H9 (cell line): Measurements from ENCODE around the gene GPATCH2. TPM values are rescaled to one million over a fixed set of nuclear protein-coding genes. Genes with fewer than 3 reads are reported as not detected.

Source experiments
- DNase-seq: peaks from one replicate; pipeline ENCODE4 v3.0.0-alpha.2; 2017
- H2AFZ ChIP-seq: one replicate; pipeline ENCODE4 v1.6.1; 2013; ENCODE audit warnings: mild to moderate bottlenecking, low read length, control low read depth, moderate library complexity
- H2AK5ac ChIP-seq: 2 replicates; pipeline ENCODE4 v1.6.1; 2013; ENCODE audit warnings: low read length, control low read depth, mixed read lengths; ENCODE audit not compliant: insufficient read length
- H2BK120ac ChIP-seq: one replicate; pipeline ENCODE4 v1.6.1; 2013; ENCODE audit warnings: low read depth, mild to moderate bottlenecking, low read length, control low read depth, inconsistent platforms; ENCODE audit not compliant: poor library complexity, severe bottlenecking
- H2BK12ac ChIP-seq: 2 replicates; pipeline ENCODE4 v1.6.1; 2013; ENCODE audit warnings: low read length, control low read depth, mixed read lengths, low read depth; ENCODE audit not compliant: insufficient read length
- H2BK15ac ChIP-seq: 2 replicates; pipeline ENCODE4 v1.6.1; 2013; ENCODE audit warnings: low read depth, low read length, control low read depth
- H2BK20ac ChIP-seq: one replicate; pipeline ENCODE4 v1.6.1; 2013; ENCODE audit warnings: low read depth, mild to moderate bottlenecking, low read length, control low read depth, inconsistent platforms; ENCODE audit not compliant: poor library complexity, severe bottlenecking
- H2BK5ac ChIP-seq: 2 replicates; pipeline ENCODE4 v1.6.1; 2013; ENCODE audit warnings: low read length, control low read depth, mixed read lengths; ENCODE audit not compliant: insufficient read length
- H3K14ac ChIP-seq: 2 replicates; pipeline ENCODE4 v1.6.1; 2013; ENCODE audit warnings: low read length, control low read depth; ENCODE audit not compliant: insufficient read depth
- H3K18ac ChIP-seq: 2 replicates; pipeline ENCODE4 v1.6.1; 2013; ENCODE audit warnings: low read depth, mild to moderate bottlenecking, mixed read lengths, low read length, control low read depth; ENCODE audit not compliant: insufficient read length
- H3K23ac ChIP-seq: 2 replicates; pipeline ENCODE4 v1.6.1; 2013; ENCODE audit warnings: low read length, control low read depth, mixed read lengths, low read depth; ENCODE audit not compliant: insufficient read length
- H3K23me2 ChIP-seq: 2 replicates; pipeline ENCODE4 v1.6.1; 2013; ENCODE audit warnings: low read depth, mild to moderate bottlenecking, mixed read lengths, low read length, control low read depth; ENCODE audit not compliant: insufficient read length, poor library complexity, severe bottlenecking
- H3K27ac ChIP-seq: 2 replicates; pipeline ENCODE4 v1.5.1; 2013; ENCODE audit warnings: low read length, control low read depth, mixed read lengths, low read depth; ENCODE audit not compliant: insufficient read length
- H3K27me3 ChIP-seq: 2 replicates; pipeline ENCODE4 v1.6.1; 2013; ENCODE audit warnings: low read length, control low read depth, inconsistent platforms; ENCODE audit not compliant: insufficient read depth
- H3K4ac ChIP-seq: 2 replicates; pipeline ENCODE4 v1.6.1; 2013; ENCODE audit warnings: low read depth, mild to moderate bottlenecking, control low read depth, inconsistent platforms, low read length, moderate library complexity
- H3K4me1 ChIP-seq: 2 replicates; pipeline ENCODE4 v1.6.1; 2013; ENCODE audit warnings: low read length, control low read depth, inconsistent platforms; ENCODE audit not compliant: insufficient read depth
- H3K4me2 ChIP-seq: 2 replicates; pipeline ENCODE4 v1.6.1; 2013; ENCODE audit warnings: low read length, control low read depth, mixed read lengths; ENCODE audit not compliant: insufficient read length, insufficient read depth
- H3K56ac ChIP-seq: 2 replicates; pipeline ENCODE4 v1.6.1; 2013; ENCODE audit warnings: low read depth, mild to moderate bottlenecking, mixed read lengths, low read length, control low read depth; ENCODE audit not compliant: insufficient read length
- H3K79me1 ChIP-seq: 2 replicates; pipeline ENCODE4 v1.6.1; 2013; ENCODE audit warnings: low read depth, mild to moderate bottlenecking, moderate library complexity, low read length, control low read depth, inconsistent platforms; ENCODE audit not compliant: insufficient read depth, poor library complexity, severe bottlenecking
- H3K79me2 ChIP-seq: 2 replicates; pipeline ENCODE4 v1.6.1; 2013; ENCODE audit warnings: low read length, control low read depth, inconsistent platforms; ENCODE audit not compliant: insufficient read depth
- H3K9ac ChIP-seq: 2 replicates; pipeline ENCODE4 v1.6.1; 2013; ENCODE audit warnings: low read length, control low read depth, mixed read lengths; ENCODE audit not compliant: insufficient read length; ENCODE audit errors: extremely low read depth
- H3K9me3 ChIP-seq: one replicate; pipeline ENCODE4 v1.6.1; 2013; ENCODE audit warnings: low read depth, low read length, inconsistent platforms; ENCODE audit not compliant: control insufficient read depth
- H3T11ph ChIP-seq: one replicate; pipeline ENCODE4 v1.6.1; 2013; ENCODE audit warnings: mild to moderate bottlenecking, low read length, control low read depth, inconsistent platforms
- H4K20me1 ChIP-seq: one replicate; pipeline ENCODE4 v1.6.1; 2013; ENCODE audit not compliant: control insufficient read depth, insufficient read length, insufficient read depth
- H4K5ac ChIP-seq: 2 replicates; pipeline ENCODE4 v1.6.1; 2013; ENCODE audit warnings: low read depth, mild to moderate bottlenecking, mixed read lengths, low read length, control low read depth; ENCODE audit not compliant: insufficient read length
- H4K8ac ChIP-seq: replicated peaks from 2 replicates; pipeline ENCODE4 v1.6.1; 2013; ENCODE audit warnings: low read length, control low read depth, mixed read lengths, low read depth; ENCODE audit not compliant: insufficient read length
- H4K91ac ChIP-seq: 2 replicates; pipeline ENCODE4 v1.6.1; 2013; ENCODE audit warnings: low read depth, mild to moderate bottlenecking, moderate library complexity, mixed read lengths, low read length, control low read depth; ENCODE audit not compliant: insufficient read length
- H3K27ac Mint-ChIP-seq, 3 experiments: 2 replicates in 2 of 3; 3 replicates in 1 of 3; pipeline ENCODE4 v1.8.0; 2020 to 2021; ENCODE audit warnings: mixed read lengths in 3 of 3, mild to moderate bottlenecking in 1 of 3, moderate library complexity in 1 of 3
- H3K27me3 Mint-ChIP-seq: 2 replicates; pipeline ENCODE4 v1.8.0; 2021; ENCODE audit warnings: low read depth, mild to moderate bottlenecking, moderate library complexity, mixed read lengths
- H3K36me3 Mint-ChIP-seq, 3 experiments: 2 replicates in 2 of 3; 3 replicates in 1 of 3; pipeline ENCODE4 v1.8.0; 2020 to 2021; ENCODE audit warnings: low read depth in 3 of 3, mixed read lengths in 3 of 3; ENCODE audit not compliant: insufficient read depth in 1 of 3
- H3K4me1 Mint-ChIP-seq, 2 experiments: 2 replicates each; pipeline ENCODE4 v1.8.0; 2020; ENCODE audit warnings: mixed read lengths in 2 of 2
- H3K4me3 Mint-ChIP-seq, 2 experiments: 2 replicates in 1 of 2; 3 replicates in 1 of 2; pipeline ENCODE4 v1.8.0; 2020 to 2021; ENCODE audit warnings: mild to moderate bottlenecking in 2 of 2, mixed read lengths in 2 of 2, moderate library complexity in 1 of 2
- H3K9me3 Mint-ChIP-seq, 2 experiments: 2 replicates in 1 of 2; 3 replicates in 1 of 2; pipeline ENCODE4 v1.8.0; 2020; ENCODE audit warnings: mild to moderate bottlenecking in 2 of 2, mixed read lengths in 2 of 2, moderate library complexity in 1 of 2
- WGBS: extraction: QIAGEN DNeasy Blood & Tissue Kit; methylation state at CpG from one replicate; pipeline ENCODE4 v1.1.7; 2013; ENCODE audit warnings: missing lambda C conversion rate, low lambda C conversion rate, mixed read lengths; ENCODE audit not compliant: insufficient read length; ENCODE audit errors: extremely low coverage; 5-methylcytosine and 5-hydroxymethylcytosine counted together
- total RNA-seq: library from RNA; stranded (reverse); gene quantifications from 2 replicates; pipeline ENCODE4 v1.2.1, GENCODE V29; 2021
- TF ChIP-seq, protein P1 (sequence below): fragments of 200-600 bp; sonication (generic); conservative IDR thresholded peaks from 3 replicates; pipeline ENCODE4 v1.8.0; 2021; ENCODE audit warnings: antibody characterized with exemption, mild to moderate bottlenecking

The GPATCH2 gene
- total RNA-seq, 1 experiment from 2014 or later = 14.3 TPM

DNA sequence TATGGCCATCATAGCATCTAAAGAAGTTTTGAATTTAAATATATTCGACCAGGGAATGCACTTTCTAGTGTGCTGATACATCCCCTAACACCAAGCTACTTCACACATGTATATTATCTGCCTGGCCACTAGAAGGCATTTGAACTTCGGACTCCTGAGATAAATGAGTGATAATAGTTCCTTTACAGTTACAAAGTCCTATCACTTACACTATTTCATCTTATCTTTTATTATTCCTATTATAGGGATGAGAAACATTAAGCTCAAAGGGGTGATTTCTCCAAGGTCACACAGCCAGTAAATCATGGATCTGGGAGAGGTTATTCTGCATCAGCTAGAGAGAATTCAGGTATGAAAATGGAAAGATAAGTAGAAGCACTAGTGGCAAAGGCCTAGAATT is 40.3 kb downstream of the GPATCH2 start:
- DNase-seq = no peak
- no peak overlapping the region for H3K23ac ChIP-seq
- H3K27ac ChIP-seq = no peak overlapping the region
- Mint-ChIP-seq H3K4me1 (no peaks in the 10 kb centered on the region), H3K36me3 (no peaks in the 10 kb centered on the region), H3K4me3 (no peak overlapping the region), H3K27me3 (no peaks in the 10 kb centered on the region), H3K9me3 (no peaks in the 10 kb centered on the region), H3K27ac (no peak overlapping the region)
- no peaks in the 10 kb centered on the region for H3K27me3 ChIP-seq
- no peak overlapping the region for H2BK20ac ChIP-seq
- no peak overlapping the region for H2BK15ac ChIP-seq
- no peak overlapping the region for H2AFZ ChIP-seq
- no peak overlapping the region for H2BK120ac ChIP-seq
- no peak overlapping the region for H3K14ac ChIP-seq
- H4K91ac ChIP-seq = no peak overlapping the region
- no peaks in the 10 kb centered on the region for H3K4me1 ChIP-seq
- H3K18ac ChIP-seq = no peak overlapping the region
- H3K56ac ChIP-seq = no peak overlapping the region
- H2BK12ac ChIP-seq = no peak overlapping the region
- no peak overlapping the region for H2BK5ac ChIP-seq
- H3K79me2 ChIP-seq = no peaks in the 10 kb centered on the region
- no peak overlapping the region for H4K8ac ChIP-seq
- H3K9me3 ChIP-seq = no peaks in the 10 kb centered on the region
- no peak overlapping the region for H4K5ac ChIP-seq
- no peak overlapping the region for H2AK5ac ChIP-seq
- TF ChIP-seq, protein P1, sequence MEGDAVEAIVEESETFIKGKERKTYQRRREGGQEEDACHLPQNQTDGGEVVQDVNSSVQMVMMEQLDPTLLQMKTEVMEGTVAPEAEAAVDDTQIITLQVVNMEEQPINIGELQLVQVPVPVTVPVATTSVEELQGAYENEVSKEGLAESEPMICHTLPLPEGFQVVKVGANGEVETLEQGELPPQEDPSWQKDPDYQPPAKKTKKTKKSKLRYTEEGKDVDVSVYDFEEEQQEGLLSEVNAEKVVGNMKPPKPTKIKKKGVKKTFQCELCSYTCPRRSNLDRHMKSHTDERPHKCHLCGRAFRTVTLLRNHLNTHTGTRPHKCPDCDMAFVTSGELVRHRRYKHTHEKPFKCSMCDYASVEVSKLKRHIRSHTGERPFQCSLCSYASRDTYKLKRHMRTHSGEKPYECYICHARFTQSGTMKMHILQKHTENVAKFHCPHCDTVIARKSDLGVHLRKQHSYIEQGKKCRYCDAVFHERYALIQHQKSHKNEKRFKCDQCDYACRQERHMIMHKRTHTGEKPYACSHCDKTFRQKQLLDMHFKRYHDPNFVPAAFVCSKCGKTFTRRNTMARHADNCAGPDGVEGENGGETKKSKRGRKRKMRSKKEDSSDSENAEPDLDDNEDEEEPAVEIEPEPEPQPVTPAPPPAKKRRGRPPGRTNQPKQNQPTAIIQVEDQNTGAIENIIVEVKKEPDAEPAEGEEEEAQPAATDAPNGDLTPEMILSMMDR = peak; percentile 39; the same call in 1 of the 3 replicates
- H4K20me1 ChIP-seq = no peaks in the 10 kb centered on the region
- H3K4me2 ChIP-seq = no peak overlapping the region
- no peak overlapping the region for H3T11ph ChIP-seq
- H3K79me1 ChIP-seq = no peaks in the 10 kb centered on the region
- H3K23me2 ChIP-seq = no peaks in the 10 kb centered on the region
- WGBS = no CpG with 5 or more reads among the region's 2 CpGs
- no peak overlapping the region for H3K9ac ChIP-seq
- no peak overlapping the region for H3K4ac ChIP-seq
